ENCODE measurements around the gene COL9A1. TPM values are rescaled to one million over a fixed set of nuclear protein-coding genes. Genes with fewer than 3 reads are reported as not detected.

Gene COL9A1
- total and polyA plus RNA-seq, 7 donors: 0.28 to 1.1 (median 0.52) TPM; not detected in 2

DNA sequence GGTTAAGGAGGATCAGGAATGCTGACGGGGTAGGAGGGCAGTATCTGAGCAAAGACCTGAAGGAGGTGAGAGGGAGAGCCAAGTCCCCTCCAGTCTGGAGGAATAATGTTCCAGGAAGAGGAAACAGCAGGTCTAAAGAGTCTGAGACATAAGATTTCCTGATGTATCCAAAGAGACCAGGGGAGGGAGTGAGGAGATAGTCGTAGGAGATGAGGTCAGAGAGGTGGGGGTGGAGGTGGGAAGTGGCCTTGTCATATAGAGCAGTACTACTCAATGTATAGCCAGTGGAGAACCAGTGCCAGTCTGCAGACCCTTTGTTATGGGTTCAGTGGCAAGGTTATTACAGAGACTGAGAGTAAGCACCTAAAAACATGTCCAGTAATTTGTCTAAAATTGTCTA is 130.6 kb downstream of the COL9A1 start:
- Histone ChIP-seq H3K9me3 (no peaks in the 10 kb centered on the region), H3K4me1 (no peaks in the 10 kb centered on the region), H3K27me3 (no peaks in the 10 kb centered on the region), H3K36me3 (no peaks in the 10 kb centered on the region), H3K27ac (no peak overlapping the region), H3K4me3 (no peak overlapping the region)
- intact Hi-C loops (cut with DNase I): no loop called here
- TF ChIP-seq EP300 (IDR thresholded peaks at IDR 0.05) (no peak), POLR2A (IDR thresholded peaks at IDR 0.05) (no peak), POLR2AphosphoS5 (IDR thresholded peaks at IDR 0.05) (no peak)
- TF ChIP-seq, protein P1, sequence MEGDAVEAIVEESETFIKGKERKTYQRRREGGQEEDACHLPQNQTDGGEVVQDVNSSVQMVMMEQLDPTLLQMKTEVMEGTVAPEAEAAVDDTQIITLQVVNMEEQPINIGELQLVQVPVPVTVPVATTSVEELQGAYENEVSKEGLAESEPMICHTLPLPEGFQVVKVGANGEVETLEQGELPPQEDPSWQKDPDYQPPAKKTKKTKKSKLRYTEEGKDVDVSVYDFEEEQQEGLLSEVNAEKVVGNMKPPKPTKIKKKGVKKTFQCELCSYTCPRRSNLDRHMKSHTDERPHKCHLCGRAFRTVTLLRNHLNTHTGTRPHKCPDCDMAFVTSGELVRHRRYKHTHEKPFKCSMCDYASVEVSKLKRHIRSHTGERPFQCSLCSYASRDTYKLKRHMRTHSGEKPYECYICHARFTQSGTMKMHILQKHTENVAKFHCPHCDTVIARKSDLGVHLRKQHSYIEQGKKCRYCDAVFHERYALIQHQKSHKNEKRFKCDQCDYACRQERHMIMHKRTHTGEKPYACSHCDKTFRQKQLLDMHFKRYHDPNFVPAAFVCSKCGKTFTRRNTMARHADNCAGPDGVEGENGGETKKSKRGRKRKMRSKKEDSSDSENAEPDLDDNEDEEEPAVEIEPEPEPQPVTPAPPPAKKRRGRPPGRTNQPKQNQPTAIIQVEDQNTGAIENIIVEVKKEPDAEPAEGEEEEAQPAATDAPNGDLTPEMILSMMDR (IDR thresholded peaks at IDR 0.05): no peak
- WGBS, 2 donors: 41 to 54% methylated on average over 2 of the region's 2 CpGs
- DNase-seq: no peak

DNA sequence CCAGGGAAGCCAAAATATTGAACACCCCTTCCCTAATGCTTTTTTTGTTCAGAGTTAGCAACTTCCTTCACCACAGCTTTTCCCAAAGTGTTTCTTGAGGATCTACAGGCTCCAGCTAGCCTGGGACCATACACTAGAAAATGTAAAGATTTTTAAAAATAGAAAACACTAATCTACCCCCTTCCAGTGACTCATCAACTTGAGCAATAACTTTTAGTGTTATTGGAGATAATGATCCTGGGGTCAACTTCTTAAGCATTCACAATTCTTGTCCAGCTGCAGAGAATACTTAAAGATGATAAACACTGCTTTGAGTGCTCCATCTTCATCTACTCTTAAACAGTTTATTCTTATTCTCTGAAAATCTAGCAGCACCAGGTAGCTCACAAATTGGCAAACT is 131.6 kb downstream of the COL9A1 start:
- Histone ChIP-seq H3K4me1 (no peaks in the 10 kb centered on the region), H3K9me3 (no peaks in the 10 kb centered on the region), H3K27me3 (no peaks in the 10 kb centered on the region), H3K36me3 (no peaks in the 10 kb centered on the region), H3K27ac (no peak overlapping the region), H3K4me3 (no peak overlapping the region)
- DNase-seq: no peak
- TF ChIP-seq POLR2AphosphoS5 (IDR thresholded peaks at IDR 0.05) (no peak), EP300 (IDR thresholded peaks at IDR 0.05) (no peak), POLR2A (IDR thresholded peaks at IDR 0.05) (no peak)
- TF ChIP-seq, protein P1 (IDR thresholded peaks at IDR 0.05): no peak
- intact Hi-C loops (cut with DNase I): no loop called here

DNA sequence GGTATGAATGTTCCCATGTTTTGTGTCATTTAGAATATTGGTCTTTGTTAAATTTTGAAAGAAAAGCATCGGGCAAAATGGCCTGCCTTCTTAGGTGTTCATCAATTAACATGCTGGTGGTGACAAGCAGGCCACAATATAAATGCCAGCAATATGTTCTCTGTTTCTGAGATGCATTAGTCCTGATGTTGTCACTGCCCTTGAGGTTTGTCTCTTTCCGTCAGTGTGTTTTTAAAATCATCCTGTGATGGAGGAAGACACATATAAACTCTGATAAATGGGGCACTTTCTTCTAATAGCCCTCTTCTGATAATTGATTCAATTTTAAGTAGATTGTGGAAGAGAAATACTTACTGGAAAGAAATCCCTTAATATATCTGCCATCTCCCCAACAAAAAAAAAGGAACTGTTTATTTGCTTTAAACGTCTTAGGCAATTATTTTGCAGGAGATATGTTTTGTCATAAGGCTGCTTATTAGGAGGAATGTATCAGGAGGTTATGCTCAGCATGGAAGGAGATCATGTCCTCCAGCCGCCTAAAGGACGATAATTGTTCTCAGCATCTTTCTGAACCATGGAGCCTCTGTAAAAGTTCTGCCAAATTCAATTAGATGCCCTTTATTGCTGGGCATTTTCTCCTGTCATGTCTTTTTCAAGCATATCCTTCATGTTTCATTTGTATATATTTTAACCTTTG is 134.1 kb downstream of the COL9A1 start:
- TF ChIP-seq POLR2A (IDR thresholded peaks at IDR 0.05): no peak
- TF ChIP-seq, protein P1 (IDR thresholded peaks at IDR 0.05): no peak
- TF ChIP-seq EP300 (IDR thresholded peaks at IDR 0.05): no peak
- TF ChIP-seq POLR2AphosphoS5 (IDR thresholded peaks at IDR 0.05): no peak
- Histone ChIP-seq H3K9me3 (no peaks in the 10 kb centered on the region), H3K27ac (no peak overlapping the region), H3K27me3 (no peaks in the 10 kb centered on the region), H3K4me3 (no peak overlapping the region), H3K4me1 (no peaks in the 10 kb centered on the region), H3K36me3 (no peaks in the 10 kb centered on the region)
- 73 to 82% methylated on average over 5 of the region's 5 CpGs for WGBS, 2 donors
- intact Hi-C loops (cut with DNase I): no loop called here
- DNase-seq: no peak

Other genes with a start within 250 kb of the COL9A1 start
- 10 to 100 TPM; 21.4 to 31.7 (median 28.1) TPM for gene FAM135A, start 110.4 kb upstream of the COL9A1 start, total RNA-seq
- gene FAM135A, start 110.4 kb upstream of the COL9A1 start, polyA plus RNA-seq: 10 to 100 TPM; 15.2 to 31.4 (median 21.6) TPM